ENCODE data around the gene EDDM3A.

EDDM3A gene

DNA sequence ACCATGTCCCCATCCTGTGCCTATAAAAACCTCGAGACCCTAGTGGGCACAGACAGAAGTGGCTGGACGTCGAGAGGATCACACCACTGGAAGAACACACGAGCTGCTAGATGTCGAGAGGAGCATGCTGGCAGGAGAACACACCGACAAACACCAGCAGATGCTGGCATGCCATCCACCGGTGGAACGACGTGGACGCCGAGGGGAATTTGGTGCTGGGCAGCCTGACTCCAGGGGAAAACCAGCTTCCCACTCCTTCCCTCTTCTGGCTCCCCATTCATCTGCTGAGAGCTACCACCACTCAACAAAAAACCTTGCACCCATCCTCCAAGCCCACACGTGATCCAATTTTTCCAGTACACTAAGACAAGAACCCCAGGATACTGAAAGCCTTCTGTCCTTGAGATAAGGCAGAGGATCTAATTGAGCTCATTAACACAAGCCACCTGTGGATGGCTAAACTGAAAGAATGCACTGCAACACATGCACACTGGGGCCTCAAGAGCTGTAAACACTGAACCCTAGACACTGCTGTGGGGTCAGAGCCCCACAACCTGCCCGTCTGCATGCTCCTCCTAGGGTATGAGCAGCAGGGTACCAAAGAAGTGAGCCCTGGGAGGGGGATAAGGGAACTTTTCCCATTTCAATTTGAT lies 44.9 kb downstream of the EDDM3A start:
- no peak for DNase-seq

DNA sequence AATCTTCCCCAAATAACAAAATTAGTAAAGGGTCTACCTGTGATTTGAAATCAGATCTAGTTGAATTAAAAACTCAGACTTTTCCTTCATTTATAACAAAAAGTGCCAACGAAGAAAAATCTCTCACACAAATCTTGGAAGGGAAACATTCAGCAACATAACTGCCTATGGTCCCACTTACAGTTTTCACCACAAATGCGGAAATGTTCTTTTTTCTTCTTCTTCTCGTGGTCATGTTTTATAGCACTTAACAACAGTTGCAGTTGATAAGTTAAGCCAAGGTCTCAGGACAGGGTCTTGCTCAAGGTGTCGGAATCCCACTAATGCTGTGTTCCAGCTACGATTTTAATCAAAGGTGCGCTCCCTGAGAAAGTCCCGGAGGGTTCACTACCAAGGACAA lies 45.5 kb downstream of the EDDM3A start:
- DNase-seq = no peak

DNA sequence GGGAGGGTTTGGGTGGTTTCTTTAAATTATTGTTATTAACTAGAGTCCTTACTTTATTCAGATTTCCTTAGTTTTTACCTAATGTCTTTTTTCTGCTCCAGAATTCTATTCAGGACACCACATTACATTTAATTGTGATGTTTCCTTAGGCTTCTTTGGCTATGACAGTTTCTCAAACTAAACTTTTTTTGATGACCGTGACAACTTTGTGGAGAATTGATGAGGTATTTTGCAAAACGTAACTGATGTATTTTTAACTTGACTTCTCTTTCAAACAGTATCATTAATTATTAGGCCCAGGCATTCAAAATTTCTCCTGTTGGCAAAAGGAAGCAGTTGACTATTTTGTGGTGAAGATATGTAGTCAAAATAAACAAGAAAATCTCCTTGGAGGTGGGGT lies 45.9 kb downstream of the EDDM3A start:
- DNase-seq = no peak

DNA sequence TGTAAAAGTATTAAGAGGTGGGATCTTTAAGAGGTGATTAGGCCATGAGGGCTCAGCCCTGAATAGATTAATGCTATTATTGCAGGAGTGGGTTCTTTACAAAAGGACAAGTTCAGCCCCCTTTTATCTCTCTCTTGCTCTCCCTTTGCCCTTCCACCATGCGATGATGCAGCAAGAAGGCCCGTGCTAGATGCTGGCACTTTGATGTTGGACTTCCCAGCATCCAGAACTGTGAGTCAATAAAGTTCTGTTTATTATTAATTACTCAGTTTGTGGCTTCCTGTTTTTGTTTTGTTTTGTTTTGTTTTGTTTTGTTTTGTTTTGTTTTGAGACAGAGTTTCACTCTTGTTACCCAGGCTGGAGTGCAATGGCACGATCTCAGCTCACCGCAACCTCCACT lies 46.9 kb downstream of the EDDM3A start:
- DNase-seq = no peak

DNA sequence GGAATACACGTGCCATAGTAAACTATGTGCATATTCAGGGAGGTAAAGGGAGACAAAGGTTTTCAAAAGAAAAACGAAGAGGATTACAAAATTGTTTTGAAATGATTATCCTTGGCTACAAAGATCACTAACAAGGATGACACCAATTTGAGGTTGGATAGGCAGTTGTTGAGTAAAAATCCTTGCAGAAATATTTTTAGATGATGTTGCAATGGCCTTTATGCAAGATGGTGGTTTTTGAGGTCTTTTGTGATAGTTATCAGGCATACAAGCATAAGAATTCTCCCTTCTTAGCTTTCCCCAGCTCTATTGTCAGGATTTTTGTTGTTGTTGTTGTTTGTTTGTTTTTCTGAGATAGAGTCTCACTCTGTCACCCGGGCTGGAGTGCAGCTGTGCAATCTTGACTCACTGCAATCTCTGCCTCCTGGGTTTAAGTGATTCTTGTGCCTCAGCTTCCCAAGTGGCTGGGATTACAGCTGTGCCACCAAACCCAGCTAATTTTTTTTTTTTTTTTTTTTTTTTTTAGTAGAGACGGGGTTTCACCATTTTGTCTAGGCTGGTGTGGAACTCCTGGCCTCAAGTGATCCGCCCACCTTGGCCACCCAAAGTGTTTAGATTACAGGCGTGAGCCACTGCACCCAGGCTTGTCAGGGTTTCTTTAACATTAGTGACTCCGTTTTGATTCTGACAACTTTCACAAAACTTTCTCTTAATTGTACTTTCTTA lies 49.1 kb downstream of the EDDM3A start:
- DNase-seq = no peak

DNA sequence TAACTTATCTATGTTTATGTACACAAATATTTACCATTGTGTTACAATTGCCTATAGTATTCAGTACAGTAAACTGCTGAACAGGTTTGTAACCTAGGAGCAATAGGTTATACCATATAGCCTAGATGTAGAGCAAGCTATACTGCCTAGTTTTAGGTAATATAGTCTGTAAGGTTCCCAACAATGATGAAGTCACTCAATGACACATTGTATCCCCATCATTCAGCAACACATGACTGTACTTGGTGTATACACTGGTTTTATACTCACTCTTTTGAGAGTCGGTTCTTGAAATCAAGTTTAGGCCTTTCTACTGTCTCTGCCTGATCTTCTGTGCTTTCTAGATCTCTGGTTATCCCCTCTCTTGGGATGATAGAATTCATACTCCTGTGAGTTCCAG lies 51.5 kb downstream of the EDDM3A start:
- DNase-seq = no peak
